GM12878 (cell line): ENCODE data around the gene ACOT12. TPM values are rescaled to one million over a fixed set of nuclear protein-coding genes. Genes with fewer than 3 reads are reported as not detected.

Source experiments
- BCL11A ChIP-seq: IDR thresholded peaks from 2 replicates; pipeline ENCODE4 v1.6.1; 2011; ENCODE audit warnings: low read depth, low read length
- polyA plus RNA-seq, 11 experiments: library from polyadenylated mRNA; depleted of rRNA in 4 of 11; unstranded in 6 of 11; stranded (reverse) in 5 of 11; fragments of >200 nt; fragmentation: Nextera tagmentation in 4 of 11; fragmentation: Illumina TruSeq in 1 of 11; extraction: Ambion mirVana in 4 of 11; extraction: Trizol in 1 of 11; gene quantifications; 1 replicate in 1 of 11; 2 replicates in 10 of 11; pipeline versions ENCODE4 v1.2.1 to v1.2.3, GENCODE V29; 2011 to 2016; ENCODE audit warnings: inconsistent platforms in 2 of 11, missing spikeins in 2 of 11, low read depth in 1 of 11
- total RNA-seq, 4 experiments: library from RNA; depleted of rRNA in 3 of 4; stranded (reverse); fragments of >200 nt in 3 of 4; fragmentation: Illumina TruSeq in 1 of 4; extraction: Trizol in 1 of 4; gene quantifications; 2 replicates each; pipeline versions ENCODE4 v1.2.1 to v1.2.3, GENCODE V29; 2013 to 2021
- TF ChIP-seq, protein P1 (sequence below): fragments of 450-650 bp; IDR thresholded peaks from 2 replicates; pipeline ENCODE4 v1.6.1; 2017; ENCODE audit warnings: low read depth, mild to moderate bottlenecking, moderate library complexity

The ACOT12 gene
- total and polyA plus RNA-seq, 10 of the 15 experiments (the other 5 are each of a cell fraction or from before 2014, with no cell fraction given), result 0.08 TPM; not detected in 9

DNA sequence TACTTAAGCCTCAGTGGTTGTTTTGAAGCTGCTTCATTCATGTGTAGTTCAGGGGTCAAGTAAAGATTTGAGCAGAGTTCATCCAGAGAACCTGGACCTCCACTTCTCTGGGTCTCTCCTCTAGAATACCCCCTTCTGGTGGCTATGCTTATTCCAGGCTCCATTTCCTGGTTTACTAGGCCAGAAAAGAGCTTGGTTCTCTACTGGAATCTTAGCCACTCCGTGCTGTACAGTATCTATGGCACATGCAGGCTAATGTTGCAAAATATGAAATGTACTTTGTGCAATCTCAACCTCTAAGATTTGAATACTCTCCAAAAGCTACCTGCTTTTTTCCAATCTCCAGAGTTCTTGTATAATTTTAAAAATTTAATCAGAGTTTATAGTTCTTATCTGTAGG lies 110.0 kb downstream of the ACOT12 start (continued):
- TF ChIP-seq, protein P1, sequence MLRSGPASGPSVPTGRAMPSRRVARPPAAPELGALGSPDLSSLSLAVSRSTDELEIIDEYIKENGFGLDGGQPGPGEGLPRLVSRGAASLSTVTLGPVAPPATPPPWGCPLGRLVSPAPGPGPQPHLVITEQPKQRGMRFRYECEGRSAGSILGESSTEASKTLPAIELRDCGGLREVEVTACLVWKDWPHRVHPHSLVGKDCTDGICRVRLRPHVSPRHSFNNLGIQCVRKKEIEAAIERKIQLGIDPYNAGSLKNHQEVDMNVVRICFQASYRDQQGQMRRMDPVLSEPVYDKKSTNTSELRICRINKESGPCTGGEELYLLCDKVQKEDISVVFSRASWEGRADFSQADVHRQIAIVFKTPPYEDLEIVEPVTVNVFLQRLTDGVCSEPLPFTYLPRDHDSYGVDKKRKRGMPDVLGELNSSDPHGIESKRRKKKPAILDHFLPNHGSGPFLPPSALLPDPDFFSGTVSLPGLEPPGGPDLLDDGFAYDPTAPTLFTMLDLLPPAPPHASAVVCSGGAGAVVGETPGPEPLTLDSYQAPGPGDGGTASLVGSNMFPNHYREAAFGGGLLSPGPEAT, result no peak
- no peak for TF ChIP-seq BCL11A
- TF ChIP-seq, all 136 proteins: peak for 0

Other genes with a start within 250 kb of the ACOT12 start
- gene CKMT2, start 160.8 kb downstream of the ACOT12 start, total RNA-seq (2014; rRNA removed), result not detected in 2 replicates
- gene CKMT2, start 160.8 kb downstream of the ACOT12 start, total RNA-seq (2014; rRNA removed; fragmentation: Illumina TruSeq; extraction: Trizol), result not detected in 2 replicates
- gene CKMT2, start 160.8 kb downstream of the ACOT12 start, total RNA-seq (2021), result not detected in 2 replicates
- not detected in 2 replicates for gene CKMT2, start 160.8 kb downstream of the ACOT12 start, polyA plus RNA-seq (2011; rRNA removed)
- not detected in 2 replicates for gene CKMT2, start 160.8 kb downstream of the ACOT12 start, polyA plus RNA-seq (2014; fragmentation: Illumina TruSeq; extraction: Trizol)
- not detected for gene CKMT2, start 160.8 kb downstream of the ACOT12 start, polyA plus RNA-seq (2014; fragmentation: Nextera tagmentation; extraction: Ambion mirVana)
- gene CKMT2, start 160.8 kb downstream of the ACOT12 start, polyA plus RNA-seq (2014; rRNA removed), result not detected in 2 replicates
- 1 to 10 TPM in 1 of 2 experiments, under 1 TPM in 1; 0.70 to 1.2 TPM for gene CKMT2, start 160.8 kb downstream of the ACOT12 start, polyA plus RNA-seq (2016; fragmentation: Nextera tagmentation; extraction: Ambion mirVana)
- gene ZCCHC9, start 92.5 kb downstream of the ACOT12 start, total RNA-seq (2014; rRNA removed), result 22.0 and 29.3 TPM in 2 replicates
- 43.2 and 45.6 TPM in 2 replicates for gene ZCCHC9, start 92.5 kb downstream of the ACOT12 start, total RNA-seq (2014; rRNA removed; fragmentation: Illumina TruSeq; extraction: Trizol)
- 26.7 and 27.4 TPM in 2 replicates for gene ZCCHC9, start 92.5 kb downstream of the ACOT12 start, total RNA-seq (2021)
- gene ZCCHC9, start 92.5 kb downstream of the ACOT12 start, polyA plus RNA-seq (2011; rRNA removed), result 35.1 and 56.1 TPM in 2 replicates
- 50.8 and 67.3 TPM in 2 replicates for gene ZCCHC9, start 92.5 kb downstream of the ACOT12 start, polyA plus RNA-seq (2014; fragmentation: Illumina TruSeq; extraction: Trizol)
- gene ZCCHC9, start 92.5 kb downstream of the ACOT12 start, polyA plus RNA-seq (2014; fragmentation: Nextera tagmentation; extraction: Ambion mirVana), result 10 to 100 TPM; 47.5 to 57.7 TPM
- gene ZCCHC9, start 92.5 kb downstream of the ACOT12 start, polyA plus RNA-seq (2014; rRNA removed), result 24.3 and 34.0 TPM in 2 replicates
- gene ZCCHC9, start 92.5 kb downstream of the ACOT12 start, polyA plus RNA-seq (2016; fragmentation: Nextera tagmentation; extraction: Ambion mirVana), result 10 to 100 TPM; 27.2 to 27.7 TPM